ENCODE measurements around the gene CDK5RAP1. TPM values are rescaled to one million over a fixed set of nuclear protein-coding genes. Genes with fewer than 3 reads are reported as not detected.

CDK5RAP1 gene
- total and polyA plus RNA-seq, 9 of the 15 experiments (the other 6 are each of a cell fraction or from before 2014, with no cell fraction given) = 41.6 to 127 (median 58.3) TPM

DNA sequence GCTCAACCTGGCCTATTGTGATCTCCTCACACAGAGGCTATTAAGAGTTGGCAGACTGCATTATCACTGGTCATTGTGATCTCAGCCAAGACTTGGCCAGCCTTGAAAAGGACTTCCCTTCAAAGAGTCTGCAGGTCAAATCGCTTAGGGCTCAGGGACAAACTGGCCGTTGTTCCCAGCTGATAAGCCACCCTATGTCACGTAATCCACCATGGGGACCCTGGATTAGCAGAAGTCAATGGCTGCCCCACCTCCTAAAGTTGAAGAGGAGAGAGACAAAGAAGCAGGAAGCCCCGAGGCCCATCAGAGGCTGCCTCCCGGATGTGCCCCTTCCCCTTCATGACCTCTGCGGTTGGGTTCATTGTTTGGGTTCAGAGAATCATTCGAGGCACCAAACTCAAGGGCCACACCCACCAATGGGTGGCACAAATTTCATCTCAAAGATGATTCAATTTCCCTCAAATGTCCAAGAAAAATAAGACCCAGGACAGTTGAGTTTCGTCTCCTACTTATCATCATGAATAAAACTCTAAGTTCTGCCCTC, 61.7 kb downstream of the CDK5RAP1 start (continued):
- TF ChIP-seq, protein P1, sequence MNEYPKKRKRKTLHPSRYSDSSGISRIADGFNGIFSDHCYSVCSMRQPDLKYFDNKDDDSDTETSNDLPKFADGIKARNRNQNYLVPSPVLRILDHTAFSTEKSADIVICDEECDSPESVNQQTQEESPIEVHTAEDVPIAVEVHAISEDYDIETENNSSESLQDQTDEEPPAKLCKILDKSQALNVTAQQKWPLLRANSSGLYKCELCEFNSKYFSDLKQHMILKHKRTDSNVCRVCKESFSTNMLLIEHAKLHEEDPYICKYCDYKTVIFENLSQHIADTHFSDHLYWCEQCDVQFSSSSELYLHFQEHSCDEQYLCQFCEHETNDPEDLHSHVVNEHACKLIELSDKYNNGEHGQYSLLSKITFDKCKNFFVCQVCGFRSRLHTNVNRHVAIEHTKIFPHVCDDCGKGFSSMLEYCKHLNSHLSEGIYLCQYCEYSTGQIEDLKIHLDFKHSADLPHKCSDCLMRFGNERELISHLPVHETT (CRISPR knock-in tag; conservative IDR thresholded peaks at IDR 0.05 in 1 of 2, IDR thresholded peaks at IDR 0.05 in 1 of 2) = 0 out of 4 replicates have a peak, but pooled peaks of 1 of the 2 experiments have one; percentile 47
- no peak for TF ChIP-seq NCOA4 (IDR thresholded peaks at IDR 0.05; ENCODE audit: partially characterized antibody)
- TF ChIP-seq RHOXF2B (CRISPR knock-in tag; conservative IDR thresholded peaks at IDR 0.05) = no peak
- TF ChIP-seq BCOR (IDR thresholded peaks at IDR 0.05) = peak; percentile 30; the same call in 1 of the 2 replicates
- TF ChIP-seq WHSC1 (IDR thresholded peaks at IDR 0.05; ENCODE audit: low read length) = no peak
- TF ChIP-seq STAT5B (CRISPR knock-in tag; IDR thresholded peaks at IDR 0.05) = no peak
- TF ChIP-seq DNMT1 (IDR thresholded peaks at IDR 0.05) = no peak
- TF ChIP-seq, protein P2, sequence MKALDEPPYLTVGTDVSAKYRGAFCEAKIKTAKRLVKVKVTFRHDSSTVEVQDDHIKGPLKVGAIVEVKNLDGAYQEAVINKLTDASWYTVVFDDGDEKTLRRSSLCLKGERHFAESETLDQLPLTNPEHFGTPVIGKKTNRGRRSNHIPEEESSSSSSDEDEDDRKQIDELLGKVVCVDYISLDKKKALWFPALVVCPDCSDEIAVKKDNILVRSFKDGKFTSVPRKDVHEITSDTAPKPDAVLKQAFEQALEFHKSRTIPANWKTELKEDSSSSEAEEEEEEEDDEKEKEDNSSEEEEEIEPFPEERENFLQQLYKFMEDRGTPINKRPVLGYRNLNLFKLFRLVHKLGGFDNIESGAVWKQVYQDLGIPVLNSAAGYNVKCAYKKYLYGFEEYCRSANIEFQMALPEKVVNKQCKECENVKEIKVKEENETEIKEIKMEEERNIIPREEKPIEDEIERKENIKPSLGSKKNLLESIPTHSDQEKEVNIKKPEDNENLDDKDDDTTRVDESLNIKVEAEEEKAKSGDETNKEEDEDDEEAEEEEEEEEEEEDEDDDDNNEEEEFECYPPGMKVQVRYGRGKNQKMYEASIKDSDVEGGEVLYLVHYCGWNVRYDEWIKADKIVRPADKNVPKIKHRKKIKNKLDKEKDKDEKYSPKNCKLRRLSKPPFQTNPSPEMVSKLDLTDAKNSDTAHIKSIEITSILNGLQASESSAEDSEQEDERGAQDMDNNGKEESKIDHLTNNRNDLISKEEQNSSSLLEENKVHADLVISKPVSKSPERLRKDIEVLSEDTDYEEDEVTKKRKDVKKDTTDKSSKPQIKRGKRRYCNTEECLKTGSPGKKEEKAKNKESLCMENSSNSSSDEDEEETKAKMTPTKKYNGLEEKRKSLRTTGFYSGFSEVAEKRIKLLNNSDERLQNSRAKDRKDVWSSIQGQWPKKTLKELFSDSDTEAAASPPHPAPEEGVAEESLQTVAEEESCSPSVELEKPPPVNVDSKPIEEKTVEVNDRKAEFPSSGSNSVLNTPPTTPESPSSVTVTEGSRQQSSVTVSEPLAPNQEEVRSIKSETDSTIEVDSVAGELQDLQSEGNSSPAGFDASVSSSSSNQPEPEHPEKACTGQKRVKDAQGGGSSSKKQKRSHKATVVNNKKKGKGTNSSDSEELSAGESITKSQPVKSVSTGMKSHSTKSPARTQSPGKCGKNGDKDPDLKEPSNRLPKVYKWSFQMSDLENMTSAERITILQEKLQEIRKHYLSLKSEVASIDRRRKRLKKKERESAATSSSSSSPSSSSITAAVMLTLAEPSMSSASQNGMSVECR (CRISPR knock-in tag; IDR thresholded peaks at IDR 0.05) = no peak
- TF ChIP-seq, protein P3, sequence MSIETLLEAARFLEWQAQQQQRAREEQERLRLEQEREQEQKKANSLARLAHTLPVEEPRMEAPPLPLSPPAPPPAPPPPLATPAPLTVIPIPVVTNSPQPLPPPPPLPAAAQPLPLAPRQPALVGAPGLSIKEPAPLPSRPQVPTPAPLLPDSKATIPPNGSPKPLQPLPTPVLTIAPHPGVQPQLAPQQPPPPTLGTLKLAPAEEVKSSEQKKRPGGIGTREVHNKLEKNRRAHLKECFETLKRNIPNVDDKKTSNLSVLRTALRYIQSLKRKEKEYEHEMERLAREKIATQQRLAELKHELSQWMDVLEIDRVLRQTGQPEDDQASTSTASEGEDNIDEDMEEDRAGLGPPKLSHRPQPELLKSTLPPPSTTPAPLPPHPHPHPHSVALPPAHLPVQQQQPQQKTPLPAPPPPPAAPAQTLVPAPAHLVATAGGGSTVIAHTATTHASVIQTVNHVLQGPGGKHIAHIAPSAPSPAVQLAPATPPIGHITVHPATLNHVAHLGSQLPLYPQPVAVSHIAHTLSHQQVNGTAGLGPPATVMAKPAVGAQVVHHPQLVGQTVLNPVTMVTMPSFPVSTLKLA (conservative IDR thresholded peaks at IDR 0.05) = peak; percentile 23 to 40; a peak in 1 of 4 replicates
- TF ChIP-seq, protein P4, sequence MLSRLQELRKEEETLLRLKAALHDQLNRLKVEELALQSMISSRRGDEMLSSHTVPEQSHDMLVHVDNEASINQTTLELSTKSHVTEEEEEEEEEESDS (CRISPR knock-in tag; IDR thresholded peaks at IDR 0.05) = no peak
- peak; percentile 81 for TF ChIP-seq GATA2 (CRISPR knock-in tag; IDR thresholded peaks at IDR 0.05)
- no peak for TF ChIP-seq KDM2B (CRISPR knock-in tag; IDR thresholded peaks at IDR 0.05)
- TF ChIP-seq BHLHE40 (IDR thresholded peaks at IDR 0.05; ENCODE audit: low read length) = peak; percentile 40; the same call in 1 of the 2 replicates
- no peak for TF ChIP-seq ZNF12 (CRISPR knock-in tag; IDR thresholded peaks at IDR 0.05)
- 0 out of 2 replicates have a peak, but pooled peaks have one; percentile 37 for TF ChIP-seq SP1 (CRISPR knock-in tag; IDR thresholded peaks at IDR 0.05)
- peak; percentile 71; the same call in 1 of the 2 replicates for TF ChIP-seq CTBP1 (IDR thresholded peaks at IDR 0.05; ENCODE audit: borderline replicate concordance)
- TF ChIP-seq BRD4 (IDR thresholded peaks at IDR 0.05) = no peak
- TF ChIP-seq, protein P5, sequence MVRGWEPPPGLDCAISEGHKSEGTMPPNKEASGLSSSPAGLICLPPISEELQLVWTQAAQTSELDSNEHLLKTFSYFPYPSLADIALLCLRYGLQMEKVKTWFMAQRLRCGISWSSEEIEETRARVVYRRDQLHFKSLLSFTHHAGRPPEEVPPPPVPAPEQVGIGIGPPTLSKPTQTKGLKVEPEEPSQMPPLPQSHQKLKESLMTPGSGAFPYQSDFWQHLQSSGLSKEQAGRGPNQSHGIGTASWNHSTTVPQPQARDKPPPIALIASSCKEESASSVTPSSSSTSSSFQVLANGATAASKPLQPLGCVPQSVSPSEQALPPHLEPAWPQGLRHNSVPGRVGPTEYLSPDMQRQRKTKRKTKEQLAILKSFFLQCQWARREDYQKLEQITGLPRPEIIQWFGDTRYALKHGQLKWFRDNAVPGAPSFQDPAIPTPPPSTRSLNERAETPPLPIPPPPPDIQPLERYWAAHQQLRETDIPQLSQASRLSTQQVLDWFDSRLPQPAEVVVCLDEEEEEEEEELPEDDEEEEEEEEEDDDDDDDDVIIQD (CRISPR knock-in tag; IDR thresholded peaks at IDR 0.05) = no peak
- no peak for TF ChIP-seq NELFE (IDR thresholded peaks at IDR 0.05; ENCODE audit: insufficient read depth, insufficient read length)
- peak; percentile 86 for TF ChIP-seq SPI1 (IDR thresholded peaks at IDR 0.05; ENCODE audit: borderline replicate concordance, low read depth, low read length)
- TF ChIP-seq EHMT2 (IDR thresholded peaks at IDR 0.05) = peak; percentile 83
